Endothelial cell of umbilical vein (primary cell): ENCODE results near the gene LRRC38. TPM values are rescaled to one million over a fixed set of nuclear protein-coding genes. Genes with fewer than 3 reads are reported as not detected.

ENCODE experiments used
- BruUV-seq: library from RNA; stranded (reverse); fragments of 400-500 nt; replicated peaks from 2 replicates; lab custom pipeline; 2021; lab: Mats Ljungman, UMichigan
- CTCF ChIA-PET: fragments of 300-600, 350-600 bp; sonication (Branson Sonifier 250); formaldehyde crosslinking; loops from one replicate; lab custom pipeline; 2021; ENCODE audit warnings: antibody characterized with exemption, inconsistent platforms; lab: Charles Lee
- POLR2A ChIA-PET: fragments of 300-600, 350-600 bp; sonication (Branson Sonifier 250); formaldehyde crosslinking; loops from one replicate; lab custom pipeline; 2021; ENCODE audit warnings: antibody characterized with exemption, inconsistent platforms; lab: Charles Lee
- DNase-seq: peaks from one replicate; pipeline ENCODE4 v3.0.0-alpha.2; 2011; ENCODE audit warnings: low read depth, low spot score
- FAIRE-seq: peaks from 2 replicates; lab custom pipeline; 2011; peaks lifted over from hg19 to GRCh38; lab: Jason Lieb, UNC
- H2AFZ ChIP-seq: 2 replicates; pipeline ENCODE4 v1.6.0; 2012; ENCODE audit warnings: low read depth, low read length, control low read depth, inconsistent platforms
- H3K27ac ChIP-seq: 2 replicates; pipeline ENCODE4 v1.5.1; 2011; ENCODE audit warnings: low read depth, mild to moderate bottlenecking, control low read depth, low read length, moderate library complexity; ENCODE audit not compliant: insufficient read depth
- H3K27me3 ChIP-seq, 2 experiments: 2 replicates each; pipeline versions ENCODE4 v1.6.0 to v1.6.1; 2011; ENCODE audit warnings: low read length in 2 of 2, mixed read lengths in 1 of 2; ENCODE audit not compliant: control insufficient read depth in 2 of 2, insufficient read depth in 2 of 2
- H3K36me3 ChIP-seq, 2 experiments: 2 replicates in 1 of 2; 3 replicates in 1 of 2; pipeline ENCODE4 v1.5.1; 2011; ENCODE audit warnings: low read length in 2 of 2, mild to moderate bottlenecking in 1 of 2, moderate library complexity in 1 of 2; ENCODE audit not compliant: control insufficient read depth in 2 of 2, insufficient read depth in 2 of 2; ENCODE audit errors: extremely low read depth in 1 of 2
- H3K4me1 ChIP-seq: 3 replicates; pipeline ENCODE4 v1.5.1; 2011; ENCODE audit warnings: mild to moderate bottlenecking, low read length; ENCODE audit not compliant: control insufficient read depth, insufficient read depth; ENCODE audit errors: extremely low read depth
- H3K4me2 ChIP-seq: 2 replicates; pipeline ENCODE4 v1.6.1; 2011; ENCODE audit warnings: low read length, control low read depth, mixed read lengths; ENCODE audit not compliant: insufficient read depth
- H3K4me3 ChIP-seq, 3 experiments: fragments of 200-600 bp in 1 of 3; sonication (generic), shearing (Covaris generic) in 1 of 3; replicated peaks in 1 of 3; 2 replicates each; pipeline ENCODE4 v1.5.1; 2011 to 2016; ENCODE audit warnings: control low read depth in 3 of 3, low read length in 3 of 3, mild to moderate bottlenecking in 2 of 3, inconsistent platforms in 1 of 3, low read depth in 1 of 3, moderate library complexity in 1 of 3; ENCODE audit not compliant: insufficient read depth in 1 of 3
- H3K79me2 ChIP-seq: 2 replicates; pipeline ENCODE4 v1.6.0; 2012; ENCODE audit warnings: low read length, inconsistent platforms; ENCODE audit not compliant: control insufficient read depth, insufficient read depth
- H3K9ac ChIP-seq: replicated peaks from 2 replicates; pipeline ENCODE3; 2011; ENCODE audit warnings: low read length, control low read depth; ENCODE audit not compliant: insufficient read depth; ENCODE audit errors: extremely low read depth
- H3K9me1 ChIP-seq: replicated peaks from 3 replicates; pipeline ENCODE4 v1.6.0; 2011; ENCODE audit warnings: mild to moderate bottlenecking, low read length; ENCODE audit not compliant: control insufficient read depth, insufficient read depth; ENCODE audit errors: extremely low read depth
- H3K9me3 ChIP-seq: replicated peaks from 2 replicates; pipeline ENCODE4 v1.5.1; 2012; ENCODE audit warnings: low read length, inconsistent platforms; ENCODE audit not compliant: control insufficient read depth, insufficient read depth
- H4K20me1 ChIP-seq: replicated peaks from 2 replicates; pipeline ENCODE3; 2011; ENCODE audit warnings: mild to moderate bottlenecking, low read length; ENCODE audit not compliant: control insufficient read depth, insufficient read depth; ENCODE audit errors: extremely low read depth
- EZH2 ChIP-seq: IDR thresholded peaks from 2 replicates; pipeline ENCODE4 v1.6.1; 2012; ENCODE audit warnings: borderline replicate concordance, low read depth, mild to moderate bottlenecking, moderate library complexity, low read length, inconsistent platforms; ENCODE audit not compliant: severe bottlenecking
- FOS ChIP-seq: IDR thresholded peaks from 2 replicates; pipeline ENCODE4 v1.6.1; 2011; ENCODE audit warnings: mild to moderate bottlenecking, low read length, moderate library complexity, borderline replicate concordance; ENCODE audit not compliant: insufficient read depth
- GATA2 ChIP-seq: IDR thresholded peaks from 2 replicates; pipeline ENCODE4 v1.7.0; 2011; ENCODE audit warnings: low read depth, mild to moderate bottlenecking, moderate library complexity, mixed read lengths, low read length; ENCODE audit not compliant: insufficient read length, insufficient read depth
- JUN ChIP-seq: IDR thresholded peaks from 2 replicates; pipeline ENCODE4 v1.6.1; 2011; ENCODE audit warnings: borderline replicate concordance, low read depth; ENCODE audit not compliant: insufficient read length, insufficient read depth
- MYC ChIP-seq: IDR thresholded peaks from one replicate; pipeline ENCODE4 v1.6.1; 2011; ENCODE audit warnings: mild to moderate bottlenecking, low read depth, low read length
- POLR2A ChIP-seq: IDR thresholded peaks from 2 replicates; pipeline ENCODE4 v1.6.1; 2012; ENCODE audit warnings: low read depth, mild to moderate bottlenecking, control low read depth, low read length
- POLR2AphosphoS5 ChIP-seq: IDR thresholded peaks from 2 replicates; pipeline ENCODE4 v1.6.1; 2012; ENCODE audit warnings: low read depth, mild to moderate bottlenecking, control low read depth, low read length, moderate library complexity; ENCODE audit not compliant: insufficient read depth
- dilution Hi-C: fragments of 300-500 bp; cut with MboI; formaldehyde crosslinking; loops from one replicate; pipeline ENCODE4 v1.15.0; 2019; ENCODE audit warnings: low sequenced_read_pairs; ENCODE audit not compliant: extremely low pct_ligation_motif_present
- intact Hi-C: fragments of 100-400 bp; cut with micrococcal nuclease; formaldehyde crosslinking; loops from one replicate; pipeline ENCODE4 v1.10.0; 2022
- polyA plus RNA-seq, 4 experiments: library from polyadenylated mRNA; depleted of rRNA in 3 of 4; stranded (reverse) in 3 of 4; unstranded in 1 of 4; fragments of >200 nt; gene quantifications; 2 replicates each; pipeline versions ENCODE4 v1.2.1 to v1.2.3, GENCODE V29; 2011 to 2012; ENCODE audit warnings: missing spikeins in 1 of 4
- total RNA-seq: library from RNA; stranded (reverse); gene quantifications from 2 replicates; pipeline ENCODE4 v1.2.3, GENCODE V29; 2021
- TF ChIP-seq, protein P1 (sequence below): IDR thresholded peaks from 2 replicates; pipeline ENCODE4 v1.6.1; 2011; ENCODE audit not compliant: insufficient read depth, insufficient read length
- TF ChIP-seq, protein P2 (sequence below), 2 donors: IDR thresholded peaks; 1 replicate in 1 of 2; 2 replicates in 1 of 2; pipeline ENCODE4 v1.5.1; 2011; ENCODE audit warnings: low read length in 2 of 2, mild to moderate bottlenecking in 2 of 2, moderate library complexity in 2 of 2, control low read depth in 1 of 2, inconsistent platforms in 1 of 2, low read depth in 1 of 2; ENCODE audit not compliant: insufficient read depth in 1 of 2; ENCODE audit errors: extremely low read depth in 1 of 2

Gene LRRC38
- total and polyA plus RNA-seq, 2 donors (not counting 3 experiments of a cell fraction or from before 2014, with no cell fraction given), result not detected

- POLR2A ChIA-PET, result no interaction called here
- TF ChIP-seq JUN (no peak), GATA2 (no peak), MYC (no peak), POLR2AphosphoS5 (no peak), FOS (no peak), EZH2 (no peak), POLR2A (no peak)
- TF ChIP-seq, protein P1, sequence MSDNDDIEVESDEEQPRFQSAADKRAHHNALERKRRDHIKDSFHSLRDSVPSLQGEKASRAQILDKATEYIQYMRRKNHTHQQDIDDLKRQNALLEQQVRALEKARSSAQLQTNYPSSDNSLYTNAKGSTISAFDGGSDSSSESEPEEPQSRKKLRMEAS, result no peak
- TF ChIP-seq, protein P2, sequence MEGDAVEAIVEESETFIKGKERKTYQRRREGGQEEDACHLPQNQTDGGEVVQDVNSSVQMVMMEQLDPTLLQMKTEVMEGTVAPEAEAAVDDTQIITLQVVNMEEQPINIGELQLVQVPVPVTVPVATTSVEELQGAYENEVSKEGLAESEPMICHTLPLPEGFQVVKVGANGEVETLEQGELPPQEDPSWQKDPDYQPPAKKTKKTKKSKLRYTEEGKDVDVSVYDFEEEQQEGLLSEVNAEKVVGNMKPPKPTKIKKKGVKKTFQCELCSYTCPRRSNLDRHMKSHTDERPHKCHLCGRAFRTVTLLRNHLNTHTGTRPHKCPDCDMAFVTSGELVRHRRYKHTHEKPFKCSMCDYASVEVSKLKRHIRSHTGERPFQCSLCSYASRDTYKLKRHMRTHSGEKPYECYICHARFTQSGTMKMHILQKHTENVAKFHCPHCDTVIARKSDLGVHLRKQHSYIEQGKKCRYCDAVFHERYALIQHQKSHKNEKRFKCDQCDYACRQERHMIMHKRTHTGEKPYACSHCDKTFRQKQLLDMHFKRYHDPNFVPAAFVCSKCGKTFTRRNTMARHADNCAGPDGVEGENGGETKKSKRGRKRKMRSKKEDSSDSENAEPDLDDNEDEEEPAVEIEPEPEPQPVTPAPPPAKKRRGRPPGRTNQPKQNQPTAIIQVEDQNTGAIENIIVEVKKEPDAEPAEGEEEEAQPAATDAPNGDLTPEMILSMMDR (IDR thresholded peaks at IDR 0.05; ENCODE audit: extremely low read depth in 1 of 2, insufficient read depth in 1 of 2, low read depth in 1 of 2, low read length in 2 of 2), result no peak
- BruUV-seq, result no TSS peak
- dilution Hi-C loops (no loop called here), intact Hi-C loops (no loop called here)
- Histone ChIP-seq H3K27me3 (no peaks in the 10 kb centered on the region), H3K4me2 (no peak overlapping the region), H3K9me1 (no peaks in the 10 kb centered on the region), H3K79me2 (no peaks in the 10 kb centered on the region), H4K20me1 (no peaks in the 10 kb centered on the region), H3K36me3 (no peaks in the 10 kb centered on the region), H3K9ac (no peak overlapping the region), H2AFZ (no peak overlapping the region), H3K27ac (no peak overlapping the region), H3K4me3 (no peak overlapping the region), H3K9me3 (peaks cover 2% of the 10 kb centered on the region), H3K4me1 (no peaks in the 10 kb centered on the region)
- CTCF ChIA-PET, result no interaction called here
- no peak for DNase-seq
- no peak for FAIRE-seq
Observed at GRCh38 chr1:13487957-13488356, 25.8 kb downstream of the LRRC38 start.
